Lower leg skin (tissue), 4 donors: ENCODE data around the gene ROBO1. TPM values are rescaled to one million over a fixed set of nuclear protein-coding genes. Genes with fewer than 3 reads are reported as not detected.

Experiments
- DNase-seq, 2 donors: peaks; one replicate each; pipeline ENCODE4 v3.0.0-alpha.2; 2019; ENCODE audit warnings: low spot score in 2 of 2
- H3K4me3 ChIP-seq: fragments of 200-600 bp; sonication (generic); 2 replicates; pipeline ENCODE4 v1.5.1; 2017; ENCODE audit warnings: mild to moderate bottlenecking, low read depth; ENCODE audit not compliant: poor library complexity, severe bottlenecking
- CTCF ChIP-seq, 3 donors: fragments of 450-650 bp; IDR thresholded peaks; one replicate each; pipeline ENCODE4 v1.5.1; 2016; ENCODE audit warnings: antibody characterized with exemption in 3 of 3, mild to moderate bottlenecking in 3 of 3, moderate library complexity in 2 of 3
- POLR2A ChIP-seq, 2 donors: fragments of 450-650 bp; IDR thresholded peaks; one replicate each; pipeline ENCODE4 v1.6.1; 2016 to 2017; ENCODE audit warnings: antibody characterized with exemption in 2 of 2, mild to moderate bottlenecking in 1 of 2, moderate library complexity in 1 of 2
- WGBS, 2 donors: methylation state at CpG; one replicate each; pipeline ENCODE4 v1.1.5; 2018; 5-methylcytosine and 5-hydroxymethylcytosine counted together
- intact Hi-C: fragments of 100-400 bp; cut with DNase I; formaldehyde crosslinking; loops from one replicate; pipeline ENCODE4 v1.15.0; 2023; ENCODE audit warnings: low total_unique reads
- total RNA-seq, 4 donors: library from RNA; depleted of rRNA; stranded (reverse); fragments of >200 nt; gene quantifications; one replicate each; pipeline ENCODE4 v1.1.0, GENCODE V29; 2016

The ROBO1 gene
- total RNA-seq, 4 donors from 2014 or later: 26.3 to 60.0 (median 51.0) TPM

GRCh38 chr3:79018265-79018664 lies 749.5 kb downstream of the ROBO1 start:
- no peak for DNase-seq
- intact Hi-C loops: no loop called here
- 0 to 3% methylated on average over 15 of the region's 15 CpGs for WGBS, 2 donors
- H3K4me3 ChIP-seq: peak overlapping the region; percentile 74
- no peak for TF ChIP-seq POLR2A (IDR thresholded peaks at IDR 0.05)
- no peak for TF ChIP-seq CTCF (IDR thresholded peaks at IDR 0.05)

GRCh38 chr3:79016587-79017376 lies 751.0 kb downstream of the ROBO1 start:
- DNase-seq: no peak
- WGBS, 2 donors: 17 to 23% methylated on average over 8 of the region's 8 CpGs
- TF ChIP-seq CTCF (IDR thresholded peaks at IDR 0.05) (no peak), POLR2A (IDR thresholded peaks at IDR 0.05) (no peak)
- intact Hi-C loops: no loop called here
- no peak overlapping the region for H3K4me3 ChIP-seq

- no peak overlapping the region for H3K4me3 ChIP-seq
- WGBS, 2 donors: 32 to 64% methylated on average over 1 of the region's 1 CpG
- no peak for TF ChIP-seq CTCF (IDR thresholded peaks at IDR 0.05)
- TF ChIP-seq POLR2A (IDR thresholded peaks at IDR 0.05): no peak
- DNase-seq: no peak
- intact Hi-C loops: no loop called here
These were observed 751.9 kb downstream of the ROBO1 start for GRCh38 chr3:79015854-79016253.

- TF ChIP-seq POLR2A (IDR thresholded peaks at IDR 0.05) (no peak), CTCF (IDR thresholded peaks at IDR 0.05) (no peak)
- H3K4me3 ChIP-seq: no peak overlapping the region
- WGBS, 2 donors: 33 to 39% methylated on average over 2 of the region's 2 CpGs
- intact Hi-C loops: no loop called here
- DNase-seq: no peak
These were observed 754.8 kb downstream of the ROBO1 start for GRCh38 chr3:79012946-79013362.

GRCh38 chr3:79012530-79012913 lies 755.3 kb downstream of the ROBO1 start:
- intact Hi-C loops: no loop called here
- WGBS, 2 donors: 60 to 61% methylated on average over 2 of the region's 2 CpGs
- no peak overlapping the region for H3K4me3 ChIP-seq
- DNase-seq: no peak
- no peak for TF ChIP-seq POLR2A (IDR thresholded peaks at IDR 0.05)
- no peak for TF ChIP-seq CTCF (IDR thresholded peaks at IDR 0.05)
